ENCODE measurements around the gene SEC16A.

- TF ChIP-seq CTCF (conservative IDR thresholded peaks at IDR 0.05 in 1 of 2, IDR thresholded peaks at IDR 0.05 in 1 of 2; ENCODE audit: extremely low read depth in 1 of 2, insufficient read depth in 1 of 2, low read depth in 1 of 2, low read length in 2 of 2) (no peak), EZH2 (IDR thresholded peaks at IDR 0.05; ENCODE audit: borderline replicate concordance, low read length) (no peak)
Measured at GRCh38 chr9:136443087-136443486, 39.8 kb downstream of the SEC16A start.
